Kidney (tissue), 14 donors: ENCODE measurements around the gene FBXW4. TPM values are rescaled to one million over a fixed set of nuclear protein-coding genes. Genes with fewer than 3 reads are reported as not detected.

ENCODE experiments used
- DNase-seq, 5 donors: peaks; one replicate each; pipeline ENCODE4 v3.0.0-alpha.2; 2013 to 2020
- FAIRE-seq: peaks from 2 replicates; lab custom pipeline; 2012; peaks lifted over from hg19 to GRCh38; lab: Jason Lieb, UNC
- H3K27ac ChIP-seq, 2 donors: one replicate each; pipeline ENCODE4 v1.7.0; 2013; ENCODE audit warnings: low read depth in 2 of 2, low read length in 2 of 2, inconsistent platforms in 1 of 2
- H3K27me3 ChIP-seq: one replicate; pipeline ENCODE4 v1.7.1; 2013; ENCODE audit warnings: low read length, inconsistent platforms; ENCODE audit not compliant: control insufficient read depth, insufficient read depth
- H3K36me3 ChIP-seq, 3 donors: one replicate each; pipeline versions ENCODE4 v1.7.0 to v1.7.1; 2013; ENCODE audit warnings: low read length in 3 of 3, control low read depth in 1 of 3, inconsistent platforms in 1 of 3; ENCODE audit not compliant: insufficient read depth in 3 of 3, control insufficient read depth in 2 of 3
- H3K4me1 ChIP-seq, 3 donors: one replicate each; pipeline versions ENCODE4 v1.7.0 to v1.7.1; 2013; ENCODE audit warnings: low read length in 3 of 3, inconsistent platforms in 1 of 3, low read depth in 1 of 3; ENCODE audit not compliant: control insufficient read depth in 2 of 3, insufficient read depth in 2 of 3
- H3K4me3 ChIP-seq, 3 donors: one replicate each; pipeline versions ENCODE4 v1.7.0 to v1.8.1; 2013; ENCODE audit warnings: low read length in 3 of 3, control low read depth in 1 of 3, inconsistent platforms in 1 of 3
- H3K9ac ChIP-seq, 3 donors: one replicate each; pipeline versions ENCODE4 v1.7.0 to v1.7.1; 2013; ENCODE audit warnings: low read length in 3 of 3, control low read depth in 1 of 3, inconsistent platforms in 1 of 3
- H3K9me3 ChIP-seq, 3 donors: one replicate each; pipeline versions ENCODE4 v1.7.0 to v1.7.1; 2013; ENCODE audit warnings: low read length in 3 of 3, control low read depth in 1 of 3, inconsistent platforms in 1 of 3; ENCODE audit not compliant: control insufficient read depth in 2 of 3, insufficient read depth in 1 of 3
- intact Hi-C: fragments of 100-400 bp; cut with DNase I; formaldehyde crosslinking; loops from one replicate; pipeline ENCODE4 v1.11.1; 2022
- polyA plus RNA-seq: library from polyadenylated mRNA; stranded (reverse); fragments of 350-450 nt; fragmentation: Illumina TruSeq; extraction: RNeasy Lipid Tissue Mini Kit (QIAGEN cat#74804); gene quantifications from one replicate; pipeline ENCODE4 v1.2.3, GENCODE V29; 2014; ENCODE audit warnings: low read depth, low replicate concordance; ENCODE audit not compliant: insufficient read depth
- total RNA-seq: library from RNA; stranded (reverse); fragmentation: NEBNext Ultra II Directional; extraction: Animal tissue kit (Norgen Biotek cat#: 25700); gene quantifications from one replicate; pipeline ENCODE4 v1.2.1, GENCODE V29; 2021
- TF ChIP-seq, protein P1 (sequence below): IDR thresholded peaks from 3 replicates; pipeline ENCODE4 v1.5.1; 2012; ENCODE audit warnings: mild to moderate bottlenecking, moderate library complexity, borderline replicate concordance; ENCODE audit not compliant: insufficient read depth; ENCODE audit errors: extremely low read depth
- donor health status: control.
- donor health status: control.
- donor health status: control.
- donor health status: control.
- donor health status: control.
- donor health status: DM: yes; HTN: yes; CAD: no.
- donor health status: Normal renal cell carcinoma (clear cell type).

FBXW4 gene
- total and polyA plus RNA-seq, 2 donors from 2014 or later, result 47.6 to 80.1 TPM

DNA sequence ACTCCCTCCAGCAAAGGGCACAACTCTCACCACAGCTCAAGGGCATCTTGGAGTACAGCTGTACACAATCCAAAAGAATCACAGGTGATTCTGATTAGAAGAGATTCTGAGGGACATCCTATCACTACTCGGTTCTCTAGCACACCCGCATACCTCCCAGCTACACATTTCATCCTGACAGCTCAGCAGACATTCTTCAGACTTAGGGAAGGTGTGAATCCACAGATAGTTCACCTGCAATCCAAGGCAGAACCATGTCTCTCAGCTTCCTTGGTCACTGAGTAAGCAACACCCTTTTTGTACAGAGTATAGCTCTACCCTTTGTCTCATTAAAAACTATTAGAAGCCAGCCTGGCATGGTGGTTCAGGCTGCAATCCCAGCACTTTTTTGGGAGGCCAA lies 26.8 kb upstream of the FBXW4 start:
- FAIRE-seq, result no peak

DNA sequence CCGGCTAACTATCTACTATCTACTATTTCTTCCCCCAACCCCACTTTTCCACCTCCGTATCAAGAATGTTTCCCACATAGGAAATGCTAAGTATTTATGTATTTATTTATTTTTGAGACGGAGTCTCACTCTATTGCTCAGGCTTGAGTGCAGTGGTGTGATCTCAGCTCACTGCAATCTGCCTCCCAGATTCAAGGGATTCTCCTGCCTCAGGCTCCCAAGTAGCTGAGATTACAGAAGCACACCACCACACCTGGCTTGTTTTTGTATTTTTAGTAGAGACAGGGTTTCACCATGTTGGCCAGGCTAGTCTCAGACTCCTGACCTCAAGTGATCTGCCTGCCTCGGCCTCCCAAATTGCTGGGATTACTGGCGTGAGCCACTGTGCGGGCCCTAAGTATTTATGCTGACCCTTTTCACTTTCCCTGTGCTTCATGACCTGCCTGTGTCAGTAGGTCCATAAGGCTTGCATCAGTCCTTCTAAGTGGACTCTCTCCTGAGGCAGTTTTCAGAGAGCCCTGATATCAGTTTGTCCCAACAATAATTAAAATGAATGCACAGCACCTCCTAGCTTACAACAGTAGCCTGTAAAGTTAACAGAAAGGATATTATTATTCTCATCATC lies 25.7 kb upstream of the FBXW4 start:
- no peak for DNase-seq

More for the DNA sequence above, 26.8 kb upstream of the FBXW4 start:
- H3K9ac ChIP-seq, result no peak overlapping the region
- no peaks in the 10 kb centered on the region for H3K27me3 ChIP-seq
- intact Hi-C loops, result no loop called here
- no peaks in the 10 kb centered on the region for H3K9me3 ChIP-seq
- H3K4me1 ChIP-seq, result peaks cover 0 to 8% (median 0%) of the 10 kb centered on the region in 3 donors
- no peaks in the 10 kb centered on the region for H3K36me3 ChIP-seq
- TF ChIP-seq, protein P1, sequence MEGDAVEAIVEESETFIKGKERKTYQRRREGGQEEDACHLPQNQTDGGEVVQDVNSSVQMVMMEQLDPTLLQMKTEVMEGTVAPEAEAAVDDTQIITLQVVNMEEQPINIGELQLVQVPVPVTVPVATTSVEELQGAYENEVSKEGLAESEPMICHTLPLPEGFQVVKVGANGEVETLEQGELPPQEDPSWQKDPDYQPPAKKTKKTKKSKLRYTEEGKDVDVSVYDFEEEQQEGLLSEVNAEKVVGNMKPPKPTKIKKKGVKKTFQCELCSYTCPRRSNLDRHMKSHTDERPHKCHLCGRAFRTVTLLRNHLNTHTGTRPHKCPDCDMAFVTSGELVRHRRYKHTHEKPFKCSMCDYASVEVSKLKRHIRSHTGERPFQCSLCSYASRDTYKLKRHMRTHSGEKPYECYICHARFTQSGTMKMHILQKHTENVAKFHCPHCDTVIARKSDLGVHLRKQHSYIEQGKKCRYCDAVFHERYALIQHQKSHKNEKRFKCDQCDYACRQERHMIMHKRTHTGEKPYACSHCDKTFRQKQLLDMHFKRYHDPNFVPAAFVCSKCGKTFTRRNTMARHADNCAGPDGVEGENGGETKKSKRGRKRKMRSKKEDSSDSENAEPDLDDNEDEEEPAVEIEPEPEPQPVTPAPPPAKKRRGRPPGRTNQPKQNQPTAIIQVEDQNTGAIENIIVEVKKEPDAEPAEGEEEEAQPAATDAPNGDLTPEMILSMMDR, result no peak
- no peak overlapping the region for H3K27ac ChIP-seq
- no peak for DNase-seq
- H3K4me3 ChIP-seq, result no peak overlapping the region

DNA sequence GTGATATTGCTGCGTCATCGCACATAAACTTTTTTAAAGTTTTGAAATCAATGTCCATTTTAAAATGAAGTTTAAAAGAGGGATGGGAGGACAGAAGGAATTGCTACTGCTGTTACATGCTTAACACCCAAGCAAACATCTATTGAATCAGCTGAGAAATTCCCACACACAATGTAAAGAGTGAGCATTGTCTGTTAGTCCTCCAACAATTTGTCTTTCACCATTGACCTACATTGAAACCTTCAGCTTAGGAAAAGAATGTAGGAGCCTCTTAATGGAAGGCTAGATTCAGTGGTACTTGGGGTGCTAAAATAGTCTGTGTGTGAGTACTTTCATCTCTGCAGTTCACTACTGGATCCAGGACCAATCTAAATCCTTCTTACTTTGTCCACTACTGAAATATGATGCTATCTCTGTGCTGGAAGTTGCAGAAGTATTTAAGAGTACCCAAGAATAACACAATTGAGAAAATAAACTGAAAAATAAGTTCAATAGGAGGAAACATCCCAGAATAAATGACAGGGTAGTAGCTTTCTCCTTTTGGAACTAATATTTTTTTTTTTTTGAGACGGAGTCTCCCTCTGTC lies 23.8 kb upstream of the FBXW4 start:
- Histone ChIP-seq H3K27ac (no peak overlapping the region), H3K4me3 (no peak overlapping the region), H3K4me1 (no peaks in the 10 kb centered on the region), H3K27me3 (no peaks in the 10 kb centered on the region), H3K9me3 (no peaks in the 10 kb centered on the region), H3K9ac (no peak overlapping the region), H3K36me3 (no peaks in the 10 kb centered on the region)
- FAIRE-seq (no peak), DNase-seq (no peak)
- TF ChIP-seq, protein P1, result no peak
- intact Hi-C loops, result no loop called here

More for the DNA sequence above, 25.7 kb upstream of the FBXW4 start:
- Histone ChIP-seq H3K9ac (no peak overlapping the region), H3K27me3 (no peaks in the 10 kb centered on the region), H3K4me3 (no peak overlapping the region), H3K9me3 (no peaks in the 10 kb centered on the region), H3K27ac (no peak overlapping the region), H3K36me3 (no peaks in the 10 kb centered on the region), H3K4me1 (peaks cover 0 to 8% (median 0%) of the 10 kb centered on the region in 3 donors)
- no peak for FAIRE-seq
- TF ChIP-seq, protein P1, result no peak
- intact Hi-C loops, result no loop called here
